ENCODE results near the gene PDZRN4. TPM values are rescaled to one million over a fixed set of nuclear protein-coding genes. Genes with fewer than 3 reads are reported as not detected.

PDZRN4 gene
- 10 to 100 TPM in 3 of 5 donors, 1 to 10 TPM in 1, under 1 TPM in 1; 0.58 to 29.0 (median 14.5) TPM for total RNA-seq
- 1 to 10 TPM in 2 of 3 donors, under 1 TPM in 1; 0.68 to 1.8 (median 1.3) TPM for polyA plus RNA-seq
- long read RNA-seq, donor 1 = 0 reads
- long read RNA-seq, donor 2 = 0 reads
- long read RNA-seq, donor 3 = 0 reads
- long read RNA-seq, donor 4 = 0 reads
- long read RNA-seq, donor 5 = 0 reads
- long read RNA-seq, donor 6 = 0 reads
- long read RNA-seq, donor 7 = 0 reads
- long read RNA-seq, donor 8 = 0 reads
- long read RNA-seq, donor 9 = 0 reads
- long read RNA-seq, donor 10 = 0 reads

DNA sequence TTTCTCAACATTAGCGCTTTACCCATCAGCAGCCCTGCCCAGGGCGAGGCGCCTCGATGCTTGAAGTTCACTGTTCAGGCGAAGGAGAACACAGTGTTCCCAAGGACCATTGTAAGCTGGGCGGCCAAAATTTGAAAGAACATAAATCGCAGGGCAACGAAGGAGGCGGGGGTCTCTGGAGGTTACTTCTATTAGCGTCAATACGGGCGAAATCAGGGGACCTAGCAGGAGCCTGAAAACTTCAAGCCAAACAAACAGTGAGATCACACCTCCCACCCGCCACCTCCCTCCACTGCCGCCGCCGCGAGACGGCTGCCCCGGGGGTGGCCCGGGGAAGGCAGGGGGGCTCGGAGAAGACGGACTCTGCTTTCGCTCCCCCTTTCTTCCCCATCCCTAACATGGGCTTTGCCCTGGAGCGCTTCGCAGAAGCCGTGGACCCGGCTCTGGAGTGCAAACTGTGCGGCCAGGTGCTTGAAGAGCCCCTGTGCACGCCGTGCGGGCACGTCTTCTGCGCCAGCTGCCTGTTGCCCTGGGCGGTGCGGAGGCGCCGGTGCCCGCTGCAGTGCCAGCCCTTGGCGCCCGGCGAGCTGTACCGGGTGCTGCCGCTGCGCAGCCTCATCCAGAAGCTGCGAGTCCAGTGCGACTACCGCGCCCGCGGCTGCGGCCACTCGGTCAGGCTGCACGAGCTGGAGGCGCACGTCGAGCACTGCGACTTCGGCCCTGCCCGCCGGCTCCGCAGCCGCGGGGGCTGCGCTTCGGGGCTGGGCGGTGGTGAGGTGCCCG, at the start of gene PDZRN4:
Gene PDZRN4 (plus strand): TSS at position 263 of the 783 bp plus-strand sequence.
- Histone ChIP-seq H3K27ac (peak within 1 kb of the TSS in 3 of 5 donors; percentile 68 to 84 (median 74)), H3K4me1 (peaks cover 7 to 35% (median 20%) of the 10 kb centered on the region in 4 donors), H3K4me3 (peak within 1 kb of the TSS; percentile 46 to 53 (median 48)), H3K9me3 (no peaks in the 10 kb centered on the region), H3K27me3 (peaks cover 0 to 51% (median 27%) of the 10 kb centered on the region in 3 donors), H3K36me3 (no peaks in the 10 kb centered on the region)
- WGBS, 5 donors = 4 to 13% (median 6%) methylated on average over 23 to 67 of the region's 67 CpGs
- peak in 1 of 2 donors; percentile 64 for DNase-seq
- no peak for TF ChIP-seq POLR2A (IDR thresholded peaks at IDR 0.05)
- TF ChIP-seq POLR2AphosphoS5 (IDR thresholded peaks at IDR 0.05) = no peak
- TF ChIP-seq EP300 (IDR thresholded peaks at IDR 0.05) = no peak
- TF ChIP-seq, protein P1, sequence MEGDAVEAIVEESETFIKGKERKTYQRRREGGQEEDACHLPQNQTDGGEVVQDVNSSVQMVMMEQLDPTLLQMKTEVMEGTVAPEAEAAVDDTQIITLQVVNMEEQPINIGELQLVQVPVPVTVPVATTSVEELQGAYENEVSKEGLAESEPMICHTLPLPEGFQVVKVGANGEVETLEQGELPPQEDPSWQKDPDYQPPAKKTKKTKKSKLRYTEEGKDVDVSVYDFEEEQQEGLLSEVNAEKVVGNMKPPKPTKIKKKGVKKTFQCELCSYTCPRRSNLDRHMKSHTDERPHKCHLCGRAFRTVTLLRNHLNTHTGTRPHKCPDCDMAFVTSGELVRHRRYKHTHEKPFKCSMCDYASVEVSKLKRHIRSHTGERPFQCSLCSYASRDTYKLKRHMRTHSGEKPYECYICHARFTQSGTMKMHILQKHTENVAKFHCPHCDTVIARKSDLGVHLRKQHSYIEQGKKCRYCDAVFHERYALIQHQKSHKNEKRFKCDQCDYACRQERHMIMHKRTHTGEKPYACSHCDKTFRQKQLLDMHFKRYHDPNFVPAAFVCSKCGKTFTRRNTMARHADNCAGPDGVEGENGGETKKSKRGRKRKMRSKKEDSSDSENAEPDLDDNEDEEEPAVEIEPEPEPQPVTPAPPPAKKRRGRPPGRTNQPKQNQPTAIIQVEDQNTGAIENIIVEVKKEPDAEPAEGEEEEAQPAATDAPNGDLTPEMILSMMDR (IDR thresholded peaks at IDR 0.05) = no peak
- intact Hi-C loops (cut with DNase I; ENCODE audit: low total_unique reads) = no loop called here

DNA sequence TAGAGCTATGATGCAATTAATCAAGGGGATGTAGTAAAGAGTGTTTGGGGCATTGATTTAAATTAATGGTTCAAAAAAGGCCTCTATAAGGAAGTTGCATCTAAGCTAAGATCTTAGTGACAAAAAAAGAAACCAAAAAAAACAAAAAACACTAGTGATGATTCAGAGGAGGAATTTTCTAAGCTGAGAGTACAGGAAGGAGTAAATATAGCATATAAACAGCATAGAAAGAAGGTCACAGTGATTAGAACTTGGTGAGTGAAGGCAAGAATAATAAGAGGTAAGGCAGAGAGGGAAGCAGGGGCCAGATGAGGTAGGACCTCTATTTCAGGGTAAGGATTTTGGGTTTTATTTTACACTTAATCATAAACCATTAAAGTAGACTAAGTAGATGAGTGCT, 48.0 kb upstream of the PDZRN4 start:
- intact Hi-C loops (cut with DNase I; ENCODE audit: low total_unique reads) = no loop called here
- TF ChIP-seq POLR2AphosphoS5 (IDR thresholded peaks at IDR 0.05) (no peak), POLR2A (IDR thresholded peaks at IDR 0.05) (no peak), EP300 (IDR thresholded peaks at IDR 0.05) (no peak)
- TF ChIP-seq, protein P1 (IDR thresholded peaks at IDR 0.05) = no peak
- no peaks in the 10 kb centered on the region for H3K9me3 ChIP-seq
- H3K4me1 ChIP-seq = no peaks in the 10 kb centered on the region
- H3K27ac ChIP-seq = no peak overlapping the region
- no peaks in the 10 kb centered on the region for H3K36me3 ChIP-seq
- no peak overlapping the region for H3K4me3 ChIP-seq
- no peaks in the 10 kb centered on the region for H3K27me3 ChIP-seq
- no peak for DNase-seq

DNA sequence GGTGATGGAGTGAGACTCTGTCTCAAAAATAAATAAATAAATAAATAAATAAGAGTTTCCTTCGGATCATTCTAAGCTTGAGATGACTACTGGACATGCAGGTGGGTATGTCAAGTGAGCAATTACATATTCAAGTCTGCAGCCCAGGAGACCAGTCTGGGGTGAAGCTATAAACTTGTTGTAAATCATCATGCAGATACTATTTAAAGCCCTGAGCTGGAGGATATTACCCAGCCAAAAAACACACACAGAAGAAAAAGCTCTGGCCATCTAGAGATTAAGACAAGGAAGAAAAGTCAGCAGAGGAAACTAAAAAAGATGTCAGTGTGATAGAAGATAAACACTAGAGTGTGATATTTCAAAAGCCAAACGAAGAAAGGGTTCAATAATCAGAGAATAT, 47.0 kb upstream of the PDZRN4 start:
- TF ChIP-seq, protein P1 (IDR thresholded peaks at IDR 0.05) = no peak
- no peak for TF ChIP-seq POLR2AphosphoS5 (IDR thresholded peaks at IDR 0.05)
- no peak for TF ChIP-seq POLR2A (IDR thresholded peaks at IDR 0.05)
- no peak for DNase-seq
- H3K27me3 ChIP-seq = no peaks in the 10 kb centered on the region
- intact Hi-C loops (cut with DNase I; ENCODE audit: low total_unique reads) = no loop called here
- no peaks in the 10 kb centered on the region for H3K36me3 ChIP-seq
- no peak overlapping the region for H3K4me3 ChIP-seq
- no peaks in the 10 kb centered on the region for H3K9me3 ChIP-seq
- no peak overlapping the region for H3K27ac ChIP-seq
- WGBS, 5 donors = 56 to 64% (median 62%) methylated on average over 2 of the region's 2 CpGs
- H3K4me1 ChIP-seq = peaks cover 0 to 7% (median 0%) of the 10 kb centered on the region in 4 donors

DNA sequence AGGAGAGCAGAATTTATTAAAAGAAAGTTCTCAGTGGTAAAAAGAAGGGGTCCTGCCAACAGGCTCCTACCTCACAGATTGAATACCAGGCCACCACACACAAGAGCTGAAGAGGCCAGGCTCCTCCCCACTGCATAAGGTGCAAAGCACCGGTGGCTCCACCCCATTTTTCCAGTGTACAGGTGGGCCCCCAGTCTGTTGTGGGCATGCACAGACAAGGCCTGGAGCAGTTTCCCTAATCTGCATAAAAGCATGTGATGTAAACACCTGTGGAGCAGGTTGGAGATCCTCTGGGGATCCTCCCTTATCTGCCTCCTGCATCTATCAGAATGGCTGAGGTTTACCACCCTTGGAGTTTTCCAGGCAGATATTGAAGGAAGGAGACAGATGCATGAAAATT, 45.7 kb upstream of the PDZRN4 start:
- TF ChIP-seq, protein P1 (IDR thresholded peaks at IDR 0.05) = no peak
- TF ChIP-seq EP300 (IDR thresholded peaks at IDR 0.05) (no peak), POLR2AphosphoS5 (IDR thresholded peaks at IDR 0.05) (no peak), POLR2A (IDR thresholded peaks at IDR 0.05) (no peak)
- no peak overlapping the region for H3K27ac ChIP-seq
- no peaks in the 10 kb centered on the region for H3K27me3 ChIP-seq
- 89 to 100% (median 92%) methylated on average over 1 of the region's 1 CpG for WGBS, 5 donors
- intact Hi-C loops (cut with DNase I; ENCODE audit: low total_unique reads) = no loop called here
- no peak overlapping the region for H3K4me3 ChIP-seq
- H3K36me3 ChIP-seq = no peaks in the 10 kb centered on the region
- no peak for DNase-seq
- no peaks in the 10 kb centered on the region for H3K9me3 ChIP-seq
- peaks cover 0 to 7% (median 0%) of the 10 kb centered on the region in 4 donors for H3K4me1 ChIP-seq

Measured in stomach (tissue), 19 donors.